Aorta (tissue), 5 donors: ENCODE measurements around the gene GAD2. TPM values are rescaled to one million over a fixed set of nuclear protein-coding genes. Genes with fewer than 3 reads are reported as not detected.

Experiments used
- ATAC-seq: fragments of 200-7000 bp; cut with Tn5 transposase; one replicate; pipeline ENCODE4 v1.9.1; 2022; ENCODE audit warnings: moderate library complexity; ENCODE audit not compliant: low FRiP score
- DNase-seq, 2 donors: peaks; one replicate each; pipeline ENCODE4 v3.0.0-alpha.2; 2020
- H3K27ac ChIP-seq, 2 donors: one replicate each; pipeline ENCODE4 v1.5.1; 2013; ENCODE audit warnings: low read length in 2 of 2, mild to moderate bottlenecking in 2 of 2, moderate library complexity in 2 of 2, control low read depth in 1 of 2, inconsistent platforms in 1 of 2, low read depth in 1 of 2
- H3K27me3 ChIP-seq, 2 donors: one replicate each; pipeline ENCODE4 v1.6.1; 2013; ENCODE audit warnings: control low read depth in 1 of 2, low read length in 1 of 2, mild to moderate bottlenecking in 1 of 2, moderate library complexity in 1 of 2; ENCODE audit not compliant: insufficient read depth in 2 of 2, control insufficient read depth in 1 of 2
- H3K36me3 ChIP-seq, 2 donors: one replicate each; pipeline ENCODE4 v1.6.1; 2013; ENCODE audit warnings: control low read depth in 1 of 2, low read length in 1 of 2, mild to moderate bottlenecking in 1 of 2; ENCODE audit not compliant: insufficient read depth in 2 of 2, control insufficient read depth in 1 of 2
- H3K4me1 ChIP-seq, 2 donors: one replicate each; pipeline ENCODE4 v1.6.1; 2013; ENCODE audit warnings: low read length in 2 of 2, control low read depth in 1 of 2, mild to moderate bottlenecking in 1 of 2, moderate library complexity in 1 of 2; ENCODE audit not compliant: insufficient read depth in 2 of 2, control insufficient read depth in 1 of 2
- H3K4me3 ChIP-seq, 2 donors: one replicate each; pipeline ENCODE4 v1.5.1; 2013; ENCODE audit warnings: low read length in 2 of 2, control low read depth in 1 of 2, mild to moderate bottlenecking in 1 of 2
- H3K9me3 ChIP-seq: one replicate; pipeline ENCODE4 v1.6.1; 2013; ENCODE audit warnings: mild to moderate bottlenecking, low read length; ENCODE audit not compliant: control insufficient read depth
- WGBS, 2 donors: extraction: QIAGEN DNeasy Blood & Tissue Kit; methylation state at CpG; one replicate each; pipeline ENCODE4 v1.1.7; 2013; 5-methylcytosine and 5-hydroxymethylcytosine counted together
- intact Hi-C, 2 donors: fragments of 100-400 bp; cut with DNase I; formaldehyde crosslinking; loops; one replicate each; pipeline versions ENCODE4 v1.14.2 to v1.15.0; 2022
- polyA plus RNA-seq, 2 donors: library from polyadenylated mRNA; stranded (reverse); fragments of 200-250 nt; gene quantifications; one replicate each; pipeline ENCODE4 v1.2.3, GENCODE V29; 2013
- total RNA-seq, 2 donors: library from RNA; stranded (reverse); fragmentation: NEBNext Ultra II Directional; extraction: Animal tissue kit (Norgen Biotek cat#: 25700); gene quantifications; one replicate each; pipeline ENCODE4 v1.2.1, GENCODE V29; 2021
- donor health status: healthy with polysubstance abuse.
- donor health status: Bipolar disorder and iron deficiency.
- donor health status: DM: no; HTN: no; CAD: no.
- donor health status: DM: no; HTN: no; CAD: no.
- donor health status: DM: yes; HTN: yes; CAD: no.

GAD2 gene
- total and polyA plus RNA-seq, 4 donors: not detected

DNA sequence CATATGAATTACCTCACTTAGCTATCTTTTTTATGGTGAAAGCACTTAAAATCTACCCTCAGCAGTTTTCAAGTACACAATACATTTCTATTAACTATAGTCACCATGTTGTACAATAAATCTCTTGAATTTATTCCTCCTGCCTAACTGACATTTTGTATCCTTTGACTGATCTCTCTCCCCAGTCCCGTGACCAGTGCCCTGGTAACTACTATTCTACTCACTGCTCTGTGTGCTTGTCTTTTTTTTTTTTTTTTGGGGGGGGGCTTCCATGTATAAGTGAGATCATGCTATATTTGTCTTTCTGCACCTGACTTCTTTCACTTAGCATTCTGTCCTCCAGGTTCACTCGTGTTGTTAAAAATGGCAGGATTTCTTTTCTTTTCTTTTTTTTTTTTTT lies 11.4 kb upstream of the GAD2 start:
- peaks cover 0 to 5% of the 10 kb centered on the region in 2 donors for H3K27me3 ChIP-seq
- no peaks in the 10 kb centered on the region for H3K4me1 ChIP-seq
- no peak for ATAC-seq
- no peaks in the 10 kb centered on the region for H3K9me3 ChIP-seq
- WGBS, 2 donors: 55 to 59% methylated on average over 2 of the region's 2 CpGs
- intact Hi-C loops: no loop called here
- H3K36me3 ChIP-seq: no peaks in the 10 kb centered on the region
- no peak for DNase-seq
- no peak overlapping the region for H3K4me3 ChIP-seq
- no peak overlapping the region for H3K27ac ChIP-seq

DNA sequence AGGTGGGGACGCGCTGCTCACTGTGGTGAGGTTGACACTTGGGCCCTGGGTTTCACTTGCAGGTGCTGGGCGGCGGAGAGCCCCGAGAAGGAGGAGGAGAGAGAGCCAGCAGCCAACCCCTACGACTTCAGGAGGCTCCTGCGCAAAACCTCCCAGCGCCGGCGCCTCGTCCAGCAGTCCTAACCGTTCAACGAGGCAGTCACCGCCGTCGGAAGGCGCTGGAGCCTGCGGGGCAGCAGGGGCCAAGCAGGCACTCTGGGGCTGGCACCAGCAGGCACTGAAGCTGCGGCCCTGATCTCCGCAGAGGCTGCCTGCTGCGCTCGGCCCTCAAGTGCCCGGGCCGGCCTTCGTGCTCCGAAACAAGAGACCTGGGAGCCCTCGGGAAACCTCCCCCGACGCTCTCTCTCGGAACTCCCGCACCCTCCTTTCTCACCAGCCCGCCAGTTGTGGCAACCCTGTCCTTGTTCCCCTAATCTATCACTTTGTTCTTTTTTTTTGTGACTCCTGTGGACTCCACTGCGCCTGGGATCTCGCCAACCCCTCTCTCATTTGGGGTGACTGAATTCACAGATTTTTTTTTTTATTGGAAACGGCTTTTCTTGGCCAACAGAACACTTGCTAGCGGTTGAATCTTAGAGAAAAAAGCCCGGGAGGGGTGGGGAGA lies 4.7 kb upstream of the GAD2 start:
- H3K9me3 ChIP-seq: no peaks in the 10 kb centered on the region
- H3K4me1 ChIP-seq: no peaks in the 10 kb centered on the region
- no peak for ATAC-seq
- intact Hi-C loops: no loop called here
- no peak overlapping the region for H3K27ac ChIP-seq
- whole genome bisulfite sequencing, 2 donors: 3 to 6% methylated on average over 35 to 37 of the region's 37 CpGs
- H3K4me3 ChIP-seq: no peak overlapping the region
- peaks cover 2 to 5% of the 10 kb centered on the region in 2 donors for H3K27me3 ChIP-seq
- no peak for DNase-seq
- no peaks in the 10 kb centered on the region for H3K36me3 ChIP-seq

DNA sequence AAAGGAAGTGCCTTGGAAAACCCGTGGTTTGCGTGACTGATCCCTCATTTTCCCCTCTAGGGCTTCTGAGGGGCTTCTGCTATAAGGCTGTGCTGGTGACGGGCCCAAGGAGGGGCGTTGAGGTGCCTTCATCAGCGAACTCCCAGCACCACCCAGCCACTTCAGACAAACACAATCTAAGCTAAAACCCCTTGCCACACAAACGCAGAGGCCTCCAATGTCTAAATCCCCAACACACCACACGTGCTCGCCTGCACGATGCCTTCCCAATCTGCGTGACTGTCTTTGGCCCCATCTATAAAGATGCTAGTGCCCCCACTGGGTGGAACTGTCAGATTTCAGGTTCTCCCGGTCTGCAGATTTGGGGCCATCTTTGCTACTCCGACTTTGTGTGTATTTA lies 4.1 kb upstream of the GAD2 start:
- ATAC-seq (no peak), DNase-seq (no peak)
- intact Hi-C loops: no loop called here
- Histone ChIP-seq H3K4me1 (no peaks in the 10 kb centered on the region), H3K27me3 (peaks cover 2 to 5% of the 10 kb centered on the region in 2 donors), H3K4me3 (no peak overlapping the region), H3K9me3 (no peaks in the 10 kb centered on the region), H3K27ac (no peak overlapping the region), H3K36me3 (no peaks in the 10 kb centered on the region)
- 4 to 7% methylated on average over 12 of the region's 12 CpGs for WGBS, 2 donors

DNA sequence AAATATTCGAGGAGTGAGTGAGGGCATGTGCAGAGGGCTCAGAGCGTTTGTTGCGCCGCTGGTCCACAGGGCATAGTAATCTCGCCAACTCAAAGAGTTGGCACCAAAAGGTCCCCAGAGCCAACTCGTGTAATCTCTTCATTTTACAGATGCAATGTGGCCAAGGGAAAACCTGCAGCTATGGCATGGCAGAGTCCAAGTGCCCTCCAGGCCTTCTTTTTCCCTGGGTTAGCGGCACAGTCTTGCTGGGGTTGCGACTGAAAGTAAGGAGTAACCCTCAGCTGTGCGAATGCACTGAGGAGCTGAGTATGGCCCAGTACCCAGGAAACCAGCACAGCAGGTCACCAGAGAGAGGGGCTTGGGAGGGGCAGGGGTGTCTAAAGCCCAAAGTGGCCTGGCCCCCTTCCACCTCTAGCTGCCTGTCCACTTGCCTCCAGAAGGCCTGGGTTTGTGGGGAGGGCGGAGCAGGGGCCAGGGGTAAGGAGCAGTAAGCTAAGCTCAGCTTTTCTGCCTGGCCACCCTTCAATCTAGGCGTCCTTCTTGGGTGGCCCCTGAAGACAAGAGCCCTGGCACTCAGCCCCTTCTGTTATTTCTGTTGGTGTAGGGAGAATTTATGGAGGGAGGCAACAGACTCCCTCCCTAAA lies 3.3 kb upstream of the GAD2 start:
- H3K27ac ChIP-seq: no peak overlapping the region
- DNase-seq: no peak
- no peaks in the 10 kb centered on the region for H3K9me3 ChIP-seq
- intact Hi-C loops: no loop called here
- H3K36me3 ChIP-seq: no peaks in the 10 kb centered on the region
- peaks cover 2 to 5% of the 10 kb centered on the region in 2 donors for H3K27me3 ChIP-seq
- H3K4me1 ChIP-seq: no peaks in the 10 kb centered on the region
- ATAC-seq: no peak
- no peak overlapping the region for H3K4me3 ChIP-seq
- 13 to 14% methylated on average over 11 of the region's 11 CpGs for WGBS, 2 donors

DNA sequence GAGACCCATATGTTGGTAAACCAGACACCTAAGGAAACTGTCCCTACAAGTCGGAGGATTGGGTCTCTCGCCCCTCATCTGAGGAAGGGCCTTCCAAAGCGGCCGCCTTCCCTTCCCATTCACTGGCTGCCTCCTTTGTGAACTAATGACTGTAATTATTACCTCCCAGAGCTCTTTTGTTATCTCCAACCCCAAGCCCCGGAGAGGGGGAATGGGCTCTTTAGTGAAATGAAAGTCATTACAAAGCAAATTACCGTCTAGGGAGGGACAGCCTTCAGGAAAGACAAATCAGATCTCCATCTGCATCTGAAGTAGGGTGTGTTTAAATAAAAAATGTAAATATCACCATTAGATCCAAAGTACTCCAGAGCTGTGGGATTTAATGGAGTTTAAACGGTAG lies 2.6 kb upstream of the GAD2 start:
- intact Hi-C loops: no loop called here
- Histone ChIP-seq H3K4me1 (no peaks in the 10 kb centered on the region), H3K9me3 (no peaks in the 10 kb centered on the region), H3K27me3 (peaks cover under 1 to 2% of the 10 kb centered on the region in 2 donors), H3K36me3 (no peaks in the 10 kb centered on the region), H3K4me3 (no peak overlapping the region), H3K27ac (no peak overlapping the region)
- DNase-seq (no peak), ATAC-seq (no peak)
- WGBS, 2 donors: 4 to 8% methylated on average over 7 of the region's 7 CpGs

DNA sequence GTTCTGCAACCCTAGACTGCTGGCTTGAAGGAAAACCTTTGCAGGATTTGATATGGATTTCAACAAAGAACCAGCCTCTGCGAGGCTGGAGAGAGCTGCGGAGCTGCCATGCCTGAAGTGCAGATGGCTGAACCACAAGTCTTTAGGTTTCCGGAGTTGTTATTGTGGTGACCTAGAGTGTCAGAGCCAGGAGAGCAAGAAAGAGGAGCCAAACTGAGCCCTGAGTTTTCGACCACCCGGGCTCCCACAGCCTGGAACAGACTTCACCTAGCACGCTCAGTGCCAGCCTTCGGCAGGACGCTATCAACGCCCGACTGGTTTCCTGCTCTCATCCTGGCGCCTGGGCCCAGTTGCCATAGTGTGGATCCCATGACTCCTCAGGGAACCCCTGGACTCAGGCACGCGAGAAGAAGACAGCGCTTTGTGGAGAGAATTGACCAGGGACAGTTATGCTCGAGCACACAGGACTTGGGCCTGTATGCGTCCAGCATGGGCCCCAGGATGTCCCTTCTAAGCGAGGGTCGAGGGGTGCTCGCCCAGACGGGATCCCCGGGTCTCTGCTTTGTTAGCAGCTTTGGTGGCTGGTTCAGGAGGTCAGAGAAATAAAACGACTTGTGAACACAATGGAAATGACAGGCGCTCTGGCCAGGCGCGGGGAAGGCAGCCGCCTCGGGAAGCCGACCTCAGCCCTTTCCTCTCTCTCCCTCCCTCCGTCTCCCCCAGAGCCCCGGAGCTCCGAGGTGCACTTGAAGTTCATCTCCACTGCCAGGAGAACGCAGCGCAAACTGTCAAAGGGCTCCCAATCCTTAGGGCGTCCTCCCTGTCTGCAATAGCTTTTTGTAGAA lies 1.8 kb upstream of the GAD2 start:
- 4 to 6% methylated on average over 34 of the region's 34 CpGs for WGBS, 2 donors
- H3K27ac ChIP-seq: no peak overlapping the region
- peaks cover 0 to 5% of the 10 kb centered on the region in 2 donors for H3K27me3 ChIP-seq
- DNase-seq (no peak), ATAC-seq (no peak)
- intact Hi-C loops: no loop called here
- H3K4me3 ChIP-seq: no peak overlapping the region
- no peaks in the 10 kb centered on the region for H3K9me3 ChIP-seq
- H3K4me1 ChIP-seq: no peaks in the 10 kb centered on the region
- H3K36me3 ChIP-seq: no peaks in the 10 kb centered on the region

DNA sequence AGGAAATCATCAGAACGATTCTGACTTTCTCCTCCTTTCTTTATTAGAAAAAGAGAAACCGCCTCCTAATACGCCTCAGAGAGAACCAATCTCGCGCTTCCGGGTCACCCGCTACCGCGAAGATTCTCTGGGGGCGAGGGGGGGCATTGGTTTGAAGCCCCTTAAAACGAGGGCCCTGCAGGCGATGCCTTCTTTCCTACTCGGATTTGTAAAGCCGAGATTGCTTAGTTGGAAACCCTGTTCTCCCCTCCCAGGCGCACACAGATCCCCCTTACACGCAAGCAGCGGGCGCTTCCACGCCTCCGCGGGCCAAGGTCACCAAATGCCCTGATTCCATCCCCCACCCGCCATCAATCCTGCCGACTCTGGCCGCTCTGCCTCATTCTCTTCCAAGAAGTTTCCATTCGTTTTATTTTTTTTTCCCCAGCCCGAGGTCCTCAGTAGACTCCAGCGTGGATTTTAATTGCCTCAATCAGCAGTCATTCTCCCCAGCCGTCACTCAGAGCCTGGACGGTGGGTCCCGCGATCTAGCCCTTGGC lies 1.1 kb upstream of the GAD2 start:
- Histone ChIP-seq H3K4me1 (no peaks in the 10 kb centered on the region), H3K27me3 (peaks cover 0 to 5% of the 10 kb centered on the region in 2 donors), H3K9me3 (no peaks in the 10 kb centered on the region), H3K27ac (no peak overlapping the region), H3K36me3 (no peaks in the 10 kb centered on the region), H3K4me3 (peak overlapping the region in 1 of 2 donors; percentile 8)
- no peak for ATAC-seq
- intact Hi-C loops: no loop called here
- WGBS, 2 donors: 2 to 3% methylated on average over 31 of the region's 31 CpGs
- no peak for DNase-seq

DNA sequence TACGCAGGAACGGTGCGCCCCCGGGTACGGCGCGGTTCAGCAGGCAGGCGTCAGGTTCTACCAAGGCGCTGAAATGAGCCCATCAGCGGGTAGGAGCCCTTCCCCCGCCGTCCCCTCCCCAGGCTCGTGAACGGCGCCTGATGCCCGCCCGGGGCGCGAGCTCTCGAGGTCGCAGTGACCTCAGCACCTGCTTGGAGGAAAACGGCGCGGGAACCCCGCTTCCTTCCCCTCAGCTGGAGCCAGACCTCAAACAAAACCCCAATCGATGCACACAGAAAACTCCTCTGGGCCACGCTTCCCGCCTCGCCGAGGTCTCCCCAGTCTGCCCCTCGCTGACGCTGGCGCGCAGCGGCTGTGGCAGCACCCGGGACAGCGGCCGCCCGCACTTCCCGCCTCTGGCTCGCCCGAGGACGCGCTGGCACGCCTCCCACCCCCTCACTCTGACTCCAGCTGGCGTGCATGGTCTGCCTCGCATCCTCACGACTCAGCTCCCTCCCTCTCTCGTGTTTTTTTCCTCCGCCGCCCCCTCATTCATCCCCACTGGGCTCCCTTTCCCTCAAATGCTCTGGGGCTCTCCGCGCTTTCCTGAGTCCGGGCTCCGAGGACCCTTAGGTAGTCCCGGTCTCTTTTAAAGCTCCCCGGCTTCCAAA lies 514 bp upstream of the GAD2 start:
- H3K27me3 ChIP-seq: peaks cover 0 to 5% of the 10 kb centered on the region in 2 donors
- ATAC-seq (no peak), DNase-seq (peak in 1 of 2 donors; percentile 78)
- H3K27ac ChIP-seq: no peak overlapping the region
- no peaks in the 10 kb centered on the region for H3K9me3 ChIP-seq
- H3K36me3 ChIP-seq: no peaks in the 10 kb centered on the region
- WGBS, 2 donors: 1% methylated on average over 48 to 57 of the region's 57 CpGs
- intact Hi-C loops: no loop called here
- peak overlapping the region in 1 of 2 donors; percentile 8 for H3K4me3 ChIP-seq
- no peaks in the 10 kb centered on the region for H3K4me1 ChIP-seq
